Panc1 (cell line): ENCODE data around the gene LDB2. TPM values are rescaled to one million over a fixed set of nuclear protein-coding genes. Genes with fewer than 3 reads are reported as not detected.

ENCODE experiments used
- ATAC-seq: fragments of 200-7000 bp; cut with Tn5 transposase; 2 replicates; pipeline ENCODE4 v1.9.1; 2020; ENCODE audit warnings: mild to moderate bottlenecking, moderate library complexity
- BruUV-seq: library from RNA; stranded (reverse); fragments of 400-500 nt; replicated peaks from 2 replicates; lab custom pipeline; 2021; lab: Mats Ljungman, UMichigan
- CTCF ChIA-PET: fragments of 300-600 bp; sonication (Branson Sonifier 250); formaldehyde crosslinking; loops from one replicate; lab custom pipeline; 2022; ENCODE audit warnings: antibody characterized with exemption; lab: Charles Lee
- POLR2A ChIA-PET: fragments of 300-600 bp; sonication (Branson Sonifier 250); formaldehyde crosslinking; loops from one replicate; lab custom pipeline; 2022; ENCODE audit warnings: antibody characterized with exemption; lab: Charles Lee
- DNase-seq: peaks from one replicate; pipeline ENCODE4 v3.0.0-alpha.2; 2010; ENCODE audit warnings: low read depth, low spot score
- H3K27ac ChIP-seq: 2 replicates; pipeline ENCODE4 v1.5.1; 2011; ENCODE audit warnings: mild to moderate bottlenecking, low read length, inconsistent platforms
- H3K27me3 ChIP-seq: fragments of 200-500 bp; sonication (Bioruptor generic); 2 replicates; pipeline ENCODE4 v1.6.0; 2014; ENCODE audit warnings: low read length, inconsistent platforms; ENCODE audit not compliant: control insufficient read depth, insufficient read depth
- H3K36me3 ChIP-seq: fragments of 200-500 bp; sonication (Bioruptor generic); 2 replicates; pipeline ENCODE4 v1.5.1; 2014; ENCODE audit warnings: inconsistent platforms, mild to moderate bottlenecking, low read length, moderate library complexity; ENCODE audit not compliant: control insufficient read depth, insufficient read depth
- H3K4me1 ChIP-seq: 2 replicates; pipeline ENCODE4 v1.5.1; 2011; ENCODE audit warnings: inconsistent platforms, mild to moderate bottlenecking, low read length, moderate library complexity; ENCODE audit not compliant: control insufficient read depth, insufficient read depth
- H3K4me3 ChIP-seq, 2 experiments: 2 replicates each; pipeline ENCODE4 v1.5.1; 2011 to 2012; ENCODE audit warnings: low read depth in 2 of 2, low read length in 2 of 2, mild to moderate bottlenecking in 2 of 2, inconsistent platforms in 1 of 2, moderate library complexity in 1 of 2
- H3K9me3 ChIP-seq: fragments of 200-500 bp; sonication (Bioruptor generic); 2 replicates; pipeline ENCODE4 v1.5.1; 2014; ENCODE audit warnings: low read depth, mild to moderate bottlenecking, inconsistent platforms, low read length, moderate library complexity; ENCODE audit not compliant: control insufficient read depth, insufficient read depth
- POLR2AphosphoS5 ChIP-seq: IDR thresholded peaks from 2 replicates; pipeline ENCODE4 v1.6.1; 2012; ENCODE audit warnings: mild to moderate bottlenecking, low read depth, low read length, moderate library complexity
- SIN3A ChIP-seq: IDR thresholded peaks from 2 replicates; pipeline ENCODE4 v1.6.1; 2012; ENCODE audit warnings: low read depth, mild to moderate bottlenecking, low read length, moderate library complexity, borderline replicate concordance; ENCODE audit not compliant: insufficient read depth
- TCF7L2 ChIP-seq: IDR thresholded peaks from 2 replicates; pipeline ENCODE4 v1.6.1; 2011; ENCODE audit warnings: mild to moderate bottlenecking, low read depth, low read length, inconsistent platforms
- in situ Hi-C: cut with HindIII; loops from 2 replicates; pipeline ENCODE4 v1.10.0; 2016; ENCODE audit warnings: low sequenced_read_pairs, low pct_unique_long_range_greater_than_20kb
- intact Hi-C: fragments of 100-400 bp; cut with micrococcal nuclease; formaldehyde crosslinking; loops from one replicate; pipeline ENCODE4 v1.10.0; 2022; ENCODE audit not compliant: unreplicated experiment
- total RNA-seq: library from RNA; stranded (reverse); gene quantifications from one replicate; pipeline ENCODE4 v1.2.1, GENCODE V29; 2021; ENCODE audit not compliant: unreplicated experiment
- TF ChIP-seq, protein P1 (sequence below): fragments of 450-650 bp; IDR thresholded peaks from 2 replicates; pipeline ENCODE4 v1.5.1; 2017; ENCODE audit warnings: mild to moderate bottlenecking
- TF ChIP-seq, protein P2 (sequence below), 2 experiments: IDR thresholded peaks; 2 replicates each; pipeline ENCODE4 v1.6.1; 2011 to 2012; ENCODE audit warnings: low read depth in 2 of 2, control low read depth in 1 of 2, low read length in 1 of 2, mild to moderate bottlenecking in 1 of 2, moderate library complexity in 1 of 2; ENCODE audit not compliant: insufficient read depth in 1 of 2

Gene LDB2
- total RNA-seq, 1 experiment from 2014 or later: not detected

DNA sequence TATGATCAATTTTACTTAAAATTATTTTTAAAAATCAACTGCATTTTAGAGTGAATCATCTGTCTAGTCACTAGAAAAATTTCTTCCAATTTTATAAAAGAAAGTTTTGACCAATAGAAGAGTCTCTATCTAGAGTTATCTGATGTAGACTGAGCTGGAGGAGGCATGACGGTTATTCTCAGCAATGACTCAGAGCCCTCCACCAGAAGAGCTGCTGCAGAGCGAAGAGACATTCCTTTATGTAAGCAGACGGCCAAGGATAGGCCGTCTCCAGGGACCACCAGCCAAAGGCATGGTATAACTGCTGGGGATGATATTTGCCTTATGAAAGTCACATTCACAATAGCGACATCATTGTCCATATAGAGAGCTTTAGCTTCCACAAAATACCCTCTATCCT lies 23.0 kb downstream of the LDB2 start:
- no peak overlapping the region for H3K27ac ChIP-seq

DNA sequence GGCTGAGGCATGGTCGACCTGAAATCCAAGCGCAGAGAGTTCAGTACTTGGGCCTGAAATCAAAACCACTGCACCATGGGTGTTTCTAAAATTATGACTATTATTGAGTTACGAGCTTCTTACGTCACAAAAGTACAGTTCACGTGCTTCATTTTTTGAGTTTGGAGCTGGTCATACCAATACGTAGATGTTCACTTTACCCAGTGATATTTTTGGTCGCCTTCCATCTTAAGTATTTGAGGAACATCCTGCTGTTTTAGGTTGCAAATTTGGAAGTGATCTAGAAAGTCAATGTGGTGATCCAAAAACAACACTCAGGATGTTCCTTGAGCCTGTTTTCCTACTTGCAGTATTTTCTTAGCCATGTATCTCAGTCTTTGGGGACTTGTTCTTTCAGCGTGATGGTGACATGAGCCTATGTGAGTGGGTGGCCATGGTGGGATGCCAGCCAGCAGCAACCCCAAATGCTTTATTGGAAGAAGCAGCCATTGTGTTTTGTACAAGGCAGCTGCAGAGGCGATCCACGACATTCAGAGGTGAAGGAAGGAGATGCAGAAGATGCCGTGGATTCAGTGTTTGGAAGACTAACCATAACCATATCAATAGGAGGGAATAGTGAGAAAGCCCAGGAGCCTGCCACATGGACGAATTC lies 28.7 kb downstream of the LDB2 start:
- no peak overlapping the region for H3K27ac ChIP-seq

More for the DNA sequence above, 23.0 kb downstream of the LDB2 start:
- DNase-seq: no peak
- POLR2A ChIA-PET: no interaction called here
- in situ Hi-C loops: no loop called here
- CTCF ChIA-PET: no interaction called here
- H3K4me1 ChIP-seq: no peaks in the 10 kb centered on the region
- no peaks in the 10 kb centered on the region for H3K36me3 ChIP-seq
- intact Hi-C loops: no loop called here
- no peak overlapping the region for H3K4me3 ChIP-seq
- H3K27me3 ChIP-seq: no peaks in the 10 kb centered on the region
- H3K9me3 ChIP-seq: no peaks in the 10 kb centered on the region
- no peak for ATAC-seq
- BruUV-seq: no TSS peak
- TF ChIP-seq TCF7L2: no peak
- TF ChIP-seq SIN3A: no peak
- no peak for TF ChIP-seq POLR2AphosphoS5
- TF ChIP-seq, protein P1, sequence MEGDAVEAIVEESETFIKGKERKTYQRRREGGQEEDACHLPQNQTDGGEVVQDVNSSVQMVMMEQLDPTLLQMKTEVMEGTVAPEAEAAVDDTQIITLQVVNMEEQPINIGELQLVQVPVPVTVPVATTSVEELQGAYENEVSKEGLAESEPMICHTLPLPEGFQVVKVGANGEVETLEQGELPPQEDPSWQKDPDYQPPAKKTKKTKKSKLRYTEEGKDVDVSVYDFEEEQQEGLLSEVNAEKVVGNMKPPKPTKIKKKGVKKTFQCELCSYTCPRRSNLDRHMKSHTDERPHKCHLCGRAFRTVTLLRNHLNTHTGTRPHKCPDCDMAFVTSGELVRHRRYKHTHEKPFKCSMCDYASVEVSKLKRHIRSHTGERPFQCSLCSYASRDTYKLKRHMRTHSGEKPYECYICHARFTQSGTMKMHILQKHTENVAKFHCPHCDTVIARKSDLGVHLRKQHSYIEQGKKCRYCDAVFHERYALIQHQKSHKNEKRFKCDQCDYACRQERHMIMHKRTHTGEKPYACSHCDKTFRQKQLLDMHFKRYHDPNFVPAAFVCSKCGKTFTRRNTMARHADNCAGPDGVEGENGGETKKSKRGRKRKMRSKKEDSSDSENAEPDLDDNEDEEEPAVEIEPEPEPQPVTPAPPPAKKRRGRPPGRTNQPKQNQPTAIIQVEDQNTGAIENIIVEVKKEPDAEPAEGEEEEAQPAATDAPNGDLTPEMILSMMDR: no peak
- TF ChIP-seq, protein P2, sequence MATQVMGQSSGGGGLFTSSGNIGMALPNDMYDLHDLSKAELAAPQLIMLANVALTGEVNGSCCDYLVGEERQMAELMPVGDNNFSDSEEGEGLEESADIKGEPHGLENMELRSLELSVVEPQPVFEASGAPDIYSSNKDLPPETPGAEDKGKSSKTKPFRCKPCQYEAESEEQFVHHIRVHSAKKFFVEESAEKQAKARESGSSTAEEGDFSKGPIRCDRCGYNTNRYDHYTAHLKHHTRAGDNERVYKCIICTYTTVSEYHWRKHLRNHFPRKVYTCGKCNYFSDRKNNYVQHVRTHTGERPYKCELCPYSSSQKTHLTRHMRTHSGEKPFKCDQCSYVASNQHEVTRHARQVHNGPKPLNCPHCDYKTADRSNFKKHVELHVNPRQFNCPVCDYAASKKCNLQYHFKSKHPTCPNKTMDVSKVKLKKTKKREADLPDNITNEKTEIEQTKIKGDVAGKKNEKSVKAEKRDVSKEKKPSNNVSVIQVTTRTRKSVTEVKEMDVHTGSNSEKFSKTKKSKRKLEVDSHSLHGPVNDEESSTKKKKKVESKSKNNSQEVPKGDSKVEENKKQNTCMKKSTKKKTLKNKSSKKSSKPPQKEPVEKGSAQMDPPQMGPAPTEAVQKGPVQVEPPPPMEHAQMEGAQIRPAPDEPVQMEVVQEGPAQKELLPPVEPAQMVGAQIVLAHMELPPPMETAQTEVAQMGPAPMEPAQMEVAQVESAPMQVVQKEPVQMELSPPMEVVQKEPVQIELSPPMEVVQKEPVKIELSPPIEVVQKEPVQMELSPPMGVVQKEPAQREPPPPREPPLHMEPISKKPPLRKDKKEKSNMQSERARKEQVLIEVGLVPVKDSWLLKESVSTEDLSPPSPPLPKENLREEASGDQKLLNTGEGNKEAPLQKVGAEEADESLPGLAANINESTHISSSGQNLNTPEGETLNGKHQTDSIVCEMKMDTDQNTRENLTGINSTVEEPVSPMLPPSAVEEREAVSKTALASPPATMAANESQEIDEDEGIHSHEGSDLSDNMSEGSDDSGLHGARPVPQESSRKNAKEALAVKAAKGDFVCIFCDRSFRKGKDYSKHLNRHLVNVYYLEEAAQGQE (IDR thresholded peaks at IDR 0.05; ENCODE audit: insufficient read depth in 1 of 2, low read depth in 2 of 2, low read length in 1 of 2): no peak

More for the DNA sequence above, 28.7 kb downstream of the LDB2 start:
- no peaks in the 10 kb centered on the region for H3K27me3 ChIP-seq
- no TSS peak for BruUV-seq
- no peaks in the 10 kb centered on the region for H3K4me1 ChIP-seq
- no peak overlapping the region for H3K4me3 ChIP-seq
- H3K36me3 ChIP-seq: no peaks in the 10 kb centered on the region
- in situ Hi-C loops: no loop called here
- no peaks in the 10 kb centered on the region for H3K9me3 ChIP-seq
- no peak for ATAC-seq
- ChIA-PET POLR2A (no interaction called here), CTCF (no interaction called here)
- intact Hi-C loops: no loop called here
- TF ChIP-seq, protein P2 (IDR thresholded peaks at IDR 0.05; ENCODE audit: insufficient read depth in 1 of 2, low read depth in 2 of 2, low read length in 1 of 2): no peak
- TF ChIP-seq POLR2AphosphoS5 (no peak), SIN3A (no peak), TCF7L2 (no peak)
- TF ChIP-seq, protein P1: no peak
- no peak for DNase-seq
